Measurements from ENCODE around the gene RERE.
"Not testable (repeated sequence)": the region's sequence is repeated elsewhere in the genome, so short reads cannot be mapped to it uniquely, and the experiment has no call there.

The RERE gene

GRCh38 chr1:8506995-8507615, 310.3 kb downstream of the RERE start:
- H3K79me2 ChIP-seq (ENCODE audit: insufficient read depth, low read length) = peaks cover 3% of the 10 kb centered on the region; the same call in 1 of the 2 replicates
- H4K20me1 ChIP-seq (ENCODE audit: insufficient read depth, low read length) = no peaks in the 10 kb centered on the region; the same call in 1 of the 2 replicates
- H2AFZ ChIP-seq (ENCODE audit: low read depth, low read length) = no peak overlapping the region
- DNase-seq (no peak), ATAC-seq (ENCODE audit: insufficient read depth, low read depth) (no peak)
- no peaks in the 10 kb centered on the region for H3K9me3 ChIP-seq (ENCODE audit: insufficient read depth, low read length, severe bottlenecking)
- H3K36me3 ChIP-seq (ENCODE audit: insufficient read depth, low read length) = peaks cover 7% of the 10 kb centered on the region
- no peaks in the 10 kb centered on the region for H3K27me3 ChIP-seq (ENCODE audit: insufficient read depth, low read length, poor library complexity)
- H3K4me1 ChIP-seq (ENCODE audit: insufficient read depth, low read length) = no peaks in the 10 kb centered on the region
- TF ChIP-seq CTCF (IDR thresholded peaks at IDR 0.05; ENCODE audit: borderline replicate concordance, extremely low read depth, low read length, poor library complexity, severe bottlenecking) = no peak
- no peak for TF ChIP-seq EZH2 (IDR thresholded peaks at IDR 0.05; ENCODE audit: borderline replicate concordance, low read depth, low read length, severe bottlenecking)
- H3K4me2 ChIP-seq (ENCODE audit: insufficient read depth, low read length) = no peak overlapping the region
- H3K27ac ChIP-seq (ENCODE audit: low read length) = no peak overlapping the region
- H3K4me3 ChIP-seq (ENCODE audit: low read depth in 1 of 2, low read length in 2 of 2) = no peak overlapping the region
- H3K9ac ChIP-seq (ENCODE audit: low read depth, low read length) = no peak overlapping the region

- H2AFZ ChIP-seq (ENCODE audit: low read depth, low read length) = no peak overlapping the region
- DNase-seq (no peak), ATAC-seq (ENCODE audit: insufficient read depth, low read depth) (no peak)
- no peaks in the 10 kb centered on the region; the same call in 1 of the 2 replicates for H4K20me1 ChIP-seq (ENCODE audit: insufficient read depth, low read length)
- H3K9me3 ChIP-seq (ENCODE audit: insufficient read depth, low read length, severe bottlenecking) = no peaks in the 10 kb centered on the region
- TF ChIP-seq CTCF (IDR thresholded peaks at IDR 0.05; ENCODE audit: borderline replicate concordance, extremely low read depth, low read length, poor library complexity, severe bottlenecking) = no peak
- TF ChIP-seq EZH2 (IDR thresholded peaks at IDR 0.05; ENCODE audit: borderline replicate concordance, low read depth, low read length, severe bottlenecking) = no peak
- H3K4me1 ChIP-seq (ENCODE audit: insufficient read depth, low read length) = no peaks in the 10 kb centered on the region
- H3K36me3 ChIP-seq (ENCODE audit: insufficient read depth, low read length) = peaks cover 7% of the 10 kb centered on the region
- no peak overlapping the region for H3K4me3 ChIP-seq (ENCODE audit: low read depth in 1 of 2, low read length in 2 of 2)
- H3K27me3 ChIP-seq (ENCODE audit: insufficient read depth, low read length, poor library complexity) = no peaks in the 10 kb centered on the region
- no peak overlapping the region for H3K27ac ChIP-seq (ENCODE audit: low read length)
- no peak overlapping the region for H3K4me2 ChIP-seq (ENCODE audit: insufficient read depth, low read length)
- H3K79me2 ChIP-seq (ENCODE audit: insufficient read depth, low read length) = peaks cover 2% of the 10 kb centered on the region; the same call in 1 of the 2 replicates
- H3K9ac ChIP-seq (ENCODE audit: low read depth, low read length) = no peak overlapping the region
Measured at GRCh38 chr1:8506456-8506855, 311.0 kb downstream of the RERE start.

GRCh38 chr1:8503842-8504241, 313.6 kb downstream of the RERE start:
- Histone ChIP-seq H3K36me3 (ENCODE audit: insufficient read depth, low read length) (peaks cover 12% of the 10 kb centered on the region), H3K27me3 (ENCODE audit: insufficient read depth, low read length, poor library complexity) (no peaks in the 10 kb centered on the region), H4K20me1 (ENCODE audit: insufficient read depth, low read length) (no peaks in the 10 kb centered on the region), H3K4me3 (ENCODE audit: low read depth in 1 of 2, low read length in 2 of 2) (no peak overlapping the region), H3K79me2 (ENCODE audit: insufficient read depth, low read length) (no peaks in the 10 kb centered on the region), H3K27ac (ENCODE audit: low read length) (no peak overlapping the region), H3K9ac (ENCODE audit: low read depth, low read length) (no peak overlapping the region), H2AFZ (ENCODE audit: low read depth, low read length) (no peak overlapping the region), H3K9me3 (ENCODE audit: insufficient read depth, low read length, severe bottlenecking) (no peaks in the 10 kb centered on the region), H3K4me1 (ENCODE audit: insufficient read depth, low read length) (no peaks in the 10 kb centered on the region), H3K4me2 (ENCODE audit: insufficient read depth, low read length) (no peak overlapping the region)
- ATAC-seq (ENCODE audit: insufficient read depth, low read depth) (no peak), DNase-seq (no peak)
- TF ChIP-seq EZH2 (IDR thresholded peaks at IDR 0.05; ENCODE audit: borderline replicate concordance, low read depth, low read length, severe bottlenecking) (no peak), CTCF (IDR thresholded peaks at IDR 0.05; ENCODE audit: borderline replicate concordance, extremely low read depth, low read length, poor library complexity, severe bottlenecking) (no peak)

GRCh38 chr1:8502949-8503348, 314.5 kb downstream of the RERE start:
- H3K4me3 ChIP-seq (ENCODE audit: low read depth in 1 of 2, low read length in 2 of 2); H3K4me1 ChIP-seq (ENCODE audit: insufficient read depth, low read length); H4K20me1 ChIP-seq (ENCODE audit: insufficient read depth, low read length); DNase-seq; H3K9me3 ChIP-seq (ENCODE audit: insufficient read depth, low read length, severe bottlenecking); H3K79me2 ChIP-seq (ENCODE audit: insufficient read depth, low read length); H3K9ac ChIP-seq (ENCODE audit: low read depth, low read length); H3K4me2 ChIP-seq (ENCODE audit: insufficient read depth, low read length); ATAC-seq (ENCODE audit: insufficient read depth, low read depth); H3K27ac ChIP-seq (ENCODE audit: low read length); H3K27me3 ChIP-seq (ENCODE audit: insufficient read depth, low read length, poor library complexity); H2AFZ ChIP-seq (ENCODE audit: low read depth, low read length): not testable (repeated sequence)
- peaks cover 12% of the 10 kb centered on the region for H3K36me3 ChIP-seq (ENCODE audit: insufficient read depth, low read length)
